Uterus (tissue), 2 donors: ENCODE data around the gene CEBPG.

Experiments
- POLR2A ChIP-seq, 2 donors: fragments of 450-650 bp; IDR thresholded peaks; one replicate each; pipeline ENCODE4 v1.6.1; 2016; ENCODE audit warnings: antibody characterized with exemption in 2 of 2, mild to moderate bottlenecking in 1 of 2, moderate library complexity in 1 of 2
- TF ChIP-seq, protein P1 (sequence below), 4 experiments: fragments of 200-600 bp in 2 of 4; fragments of 450-650 bp in 2 of 4; sonication (generic) in 2 of 4; IDR thresholded peaks; one replicate each; pipeline ENCODE4 v1.5.1; 2016 to 2019; ENCODE audit warnings: antibody characterized with exemption in 4 of 4, mild to moderate bottlenecking in 2 of 4, moderate library complexity in 1 of 4

DNA sequence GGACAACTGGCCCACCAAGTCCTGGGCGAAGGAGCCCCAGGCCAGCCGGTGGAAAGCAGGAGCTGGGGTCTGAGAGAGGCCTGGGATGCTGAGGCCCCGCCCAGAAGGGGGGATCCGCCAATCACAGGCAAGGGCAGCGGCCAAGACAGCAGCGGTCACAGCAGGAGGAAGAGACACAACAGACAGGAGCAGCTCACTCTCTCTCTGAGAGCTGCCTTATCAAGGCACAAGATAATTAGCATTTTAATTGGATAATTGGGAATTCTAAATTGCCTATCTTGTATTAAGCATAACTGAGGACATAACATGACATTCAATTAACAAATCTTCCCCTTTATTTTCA is 46.2 kb downstream of the CEBPG start:
- TF ChIP-seq, protein P1, sequence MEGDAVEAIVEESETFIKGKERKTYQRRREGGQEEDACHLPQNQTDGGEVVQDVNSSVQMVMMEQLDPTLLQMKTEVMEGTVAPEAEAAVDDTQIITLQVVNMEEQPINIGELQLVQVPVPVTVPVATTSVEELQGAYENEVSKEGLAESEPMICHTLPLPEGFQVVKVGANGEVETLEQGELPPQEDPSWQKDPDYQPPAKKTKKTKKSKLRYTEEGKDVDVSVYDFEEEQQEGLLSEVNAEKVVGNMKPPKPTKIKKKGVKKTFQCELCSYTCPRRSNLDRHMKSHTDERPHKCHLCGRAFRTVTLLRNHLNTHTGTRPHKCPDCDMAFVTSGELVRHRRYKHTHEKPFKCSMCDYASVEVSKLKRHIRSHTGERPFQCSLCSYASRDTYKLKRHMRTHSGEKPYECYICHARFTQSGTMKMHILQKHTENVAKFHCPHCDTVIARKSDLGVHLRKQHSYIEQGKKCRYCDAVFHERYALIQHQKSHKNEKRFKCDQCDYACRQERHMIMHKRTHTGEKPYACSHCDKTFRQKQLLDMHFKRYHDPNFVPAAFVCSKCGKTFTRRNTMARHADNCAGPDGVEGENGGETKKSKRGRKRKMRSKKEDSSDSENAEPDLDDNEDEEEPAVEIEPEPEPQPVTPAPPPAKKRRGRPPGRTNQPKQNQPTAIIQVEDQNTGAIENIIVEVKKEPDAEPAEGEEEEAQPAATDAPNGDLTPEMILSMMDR (IDR thresholded peaks at IDR 0.05): no peak
- no peak for TF ChIP-seq POLR2A (IDR thresholded peaks at IDR 0.05)
